Astrocyte of the spinal cord (primary cell): ENCODE data around the gene CHRD.

Source experiments
- DNase-seq: peaks from one replicate; pipeline ENCODE4 v3.0.0; 2011; ENCODE audit warnings: low read depth, low spot score
- H3K4me3 ChIP-seq: 2 replicates; pipeline ENCODE4 v1.5.1; 2011; ENCODE audit warnings: low read depth, mild to moderate bottlenecking, low read length, moderate library complexity
- in situ Hi-C: cut with HindIII; loops from 2 replicates; pipeline ENCODE4 v1.10.0; 2017; ENCODE audit warnings: low sequenced_read_pairs
- TF ChIP-seq, protein P1 (sequence below): IDR thresholded peaks from 2 replicates; pipeline ENCODE4 v1.5.1; 2012; ENCODE audit warnings: low read depth, mild to moderate bottlenecking, low read length, inconsistent platforms

CHRD gene

DNA sequence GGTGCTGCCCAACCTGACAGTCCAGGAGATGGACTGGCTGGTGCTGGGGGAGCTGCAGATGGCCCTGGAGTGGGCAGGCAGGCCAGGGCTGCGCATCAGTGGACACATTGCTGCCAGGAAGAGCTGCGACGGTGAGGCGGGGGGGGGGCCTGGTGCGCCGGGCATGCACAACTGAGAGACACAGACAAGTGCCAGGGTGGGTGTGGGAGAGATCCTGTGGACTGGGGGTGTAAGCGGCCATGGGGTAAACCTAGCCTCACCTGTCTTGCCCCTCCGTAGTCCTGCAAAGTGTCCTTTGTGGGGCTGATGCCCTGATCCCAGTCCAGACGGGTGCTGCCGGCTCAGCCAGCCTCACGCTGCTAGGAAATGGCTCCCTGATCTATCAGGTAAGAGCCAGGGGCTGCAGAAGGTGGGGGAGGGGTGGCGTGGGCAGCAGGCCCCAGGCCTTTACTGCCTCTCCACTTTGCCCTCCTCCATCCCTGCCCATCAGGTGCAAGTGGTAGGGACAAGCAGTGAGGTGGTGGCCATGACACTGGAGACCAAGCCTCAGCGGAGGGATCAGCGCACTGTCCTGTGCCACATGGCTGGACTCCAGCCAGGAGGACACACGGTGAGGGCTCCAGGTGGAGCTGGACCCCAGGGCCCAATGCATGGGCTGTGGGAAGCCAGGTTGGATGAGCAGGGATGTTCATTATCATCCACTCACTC is 3.3 kb downstream of the CHRD start:
- H3K4me3 ChIP-seq, result no peak overlapping the region
- TF ChIP-seq, protein P1, sequence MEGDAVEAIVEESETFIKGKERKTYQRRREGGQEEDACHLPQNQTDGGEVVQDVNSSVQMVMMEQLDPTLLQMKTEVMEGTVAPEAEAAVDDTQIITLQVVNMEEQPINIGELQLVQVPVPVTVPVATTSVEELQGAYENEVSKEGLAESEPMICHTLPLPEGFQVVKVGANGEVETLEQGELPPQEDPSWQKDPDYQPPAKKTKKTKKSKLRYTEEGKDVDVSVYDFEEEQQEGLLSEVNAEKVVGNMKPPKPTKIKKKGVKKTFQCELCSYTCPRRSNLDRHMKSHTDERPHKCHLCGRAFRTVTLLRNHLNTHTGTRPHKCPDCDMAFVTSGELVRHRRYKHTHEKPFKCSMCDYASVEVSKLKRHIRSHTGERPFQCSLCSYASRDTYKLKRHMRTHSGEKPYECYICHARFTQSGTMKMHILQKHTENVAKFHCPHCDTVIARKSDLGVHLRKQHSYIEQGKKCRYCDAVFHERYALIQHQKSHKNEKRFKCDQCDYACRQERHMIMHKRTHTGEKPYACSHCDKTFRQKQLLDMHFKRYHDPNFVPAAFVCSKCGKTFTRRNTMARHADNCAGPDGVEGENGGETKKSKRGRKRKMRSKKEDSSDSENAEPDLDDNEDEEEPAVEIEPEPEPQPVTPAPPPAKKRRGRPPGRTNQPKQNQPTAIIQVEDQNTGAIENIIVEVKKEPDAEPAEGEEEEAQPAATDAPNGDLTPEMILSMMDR, result no peak
- in situ Hi-C loops, result no loop called here
- DNase-seq, result no peak

DNA sequence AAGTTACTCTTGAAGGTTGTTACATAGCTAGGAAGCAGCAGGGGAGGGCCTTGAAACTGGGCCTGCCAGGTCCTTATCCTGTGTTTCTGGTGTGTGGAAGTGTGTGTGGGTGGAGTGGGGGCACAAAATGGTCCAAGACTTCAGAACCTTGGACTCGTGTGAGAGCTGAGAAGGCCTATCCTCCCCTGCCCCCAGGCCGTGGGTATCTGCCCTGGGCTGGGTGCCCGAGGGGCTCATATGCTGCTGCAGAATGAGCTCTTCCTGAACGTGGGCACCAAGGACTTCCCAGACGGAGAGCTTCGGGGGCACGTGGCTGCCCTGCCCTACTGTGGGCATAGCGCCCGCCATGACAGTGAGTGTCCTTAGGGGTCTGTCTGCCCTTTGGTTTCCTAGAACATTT is 4.5 kb downstream of the CHRD start:
- TF ChIP-seq, protein P1, result no peak
- no peak for DNase-seq
- no peak overlapping the region for H3K4me3 ChIP-seq
- in situ Hi-C loops, result no loop called here

DNA sequence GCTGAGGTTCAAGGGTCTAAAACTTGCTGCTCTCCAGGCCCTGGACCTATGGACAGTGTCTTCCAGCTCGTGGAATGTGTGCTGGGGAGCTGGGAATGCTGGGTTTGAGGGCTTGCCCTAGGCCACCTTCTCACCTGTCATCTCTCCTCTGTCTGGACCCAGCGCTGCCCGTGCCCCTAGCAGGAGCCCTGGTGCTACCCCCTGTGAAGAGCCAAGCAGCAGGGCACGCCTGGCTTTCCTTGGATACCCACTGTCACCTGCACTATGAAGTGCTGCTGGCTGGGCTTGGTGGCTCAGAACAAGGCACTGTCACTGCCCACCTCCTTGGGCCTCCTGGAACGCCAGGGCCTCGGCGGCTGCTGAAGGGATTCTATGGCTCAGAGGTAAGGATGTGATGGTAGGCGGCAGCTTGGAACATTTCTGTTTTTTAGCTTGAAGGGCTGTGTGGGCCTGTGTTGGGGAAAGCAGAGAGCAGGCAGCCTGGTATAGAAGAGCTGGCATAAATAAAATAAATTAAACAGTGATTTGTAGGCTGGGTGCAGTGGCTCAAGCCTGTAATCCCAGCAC is 5.1 kb downstream of the CHRD start:
- H3K4me3 ChIP-seq, result no peak overlapping the region
- DNase-seq, result no peak
- TF ChIP-seq, protein P1, result no peak
- in situ Hi-C loops, result no loop called here

DNA sequence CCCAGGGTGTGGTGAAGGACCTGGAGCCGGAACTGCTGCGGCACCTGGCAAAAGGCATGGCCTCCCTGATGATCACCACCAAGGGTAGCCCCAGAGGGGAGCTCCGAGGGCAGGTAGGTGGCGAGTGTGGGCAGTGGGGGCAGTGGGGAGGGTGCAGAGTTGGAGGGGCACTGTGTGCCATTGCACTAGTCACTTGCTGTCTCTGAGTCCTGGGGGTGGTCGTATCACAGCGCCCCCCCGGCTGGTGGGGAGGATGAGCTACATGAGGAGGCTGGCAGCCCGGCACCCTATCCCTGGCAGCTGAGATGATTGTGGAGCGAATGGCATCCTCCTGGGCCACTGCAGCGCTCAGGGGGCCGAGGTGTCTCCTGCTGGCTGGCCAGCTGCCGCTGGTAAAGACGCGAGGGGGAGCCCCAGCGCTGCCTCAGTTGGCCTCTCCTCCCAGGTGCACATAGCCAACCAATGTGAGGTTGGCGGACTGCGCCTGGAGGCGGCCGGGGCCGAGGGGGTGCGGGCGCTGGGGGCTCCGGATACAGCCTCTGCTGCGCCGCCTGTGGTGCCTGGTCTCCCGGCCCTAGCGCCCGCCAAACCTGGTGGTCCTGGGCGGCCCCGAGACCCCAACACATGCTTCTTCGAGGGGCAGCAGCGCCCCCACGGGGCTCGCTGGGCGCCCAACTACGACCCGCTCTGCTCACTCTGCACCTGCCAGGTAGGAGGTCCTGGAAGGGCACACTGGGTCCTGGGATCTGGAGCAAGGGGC is 6.4 kb downstream of the CHRD start:
- no peak for DNase-seq
- in situ Hi-C loops, result no loop called here
- TF ChIP-seq, protein P1, result no peak

DNA sequence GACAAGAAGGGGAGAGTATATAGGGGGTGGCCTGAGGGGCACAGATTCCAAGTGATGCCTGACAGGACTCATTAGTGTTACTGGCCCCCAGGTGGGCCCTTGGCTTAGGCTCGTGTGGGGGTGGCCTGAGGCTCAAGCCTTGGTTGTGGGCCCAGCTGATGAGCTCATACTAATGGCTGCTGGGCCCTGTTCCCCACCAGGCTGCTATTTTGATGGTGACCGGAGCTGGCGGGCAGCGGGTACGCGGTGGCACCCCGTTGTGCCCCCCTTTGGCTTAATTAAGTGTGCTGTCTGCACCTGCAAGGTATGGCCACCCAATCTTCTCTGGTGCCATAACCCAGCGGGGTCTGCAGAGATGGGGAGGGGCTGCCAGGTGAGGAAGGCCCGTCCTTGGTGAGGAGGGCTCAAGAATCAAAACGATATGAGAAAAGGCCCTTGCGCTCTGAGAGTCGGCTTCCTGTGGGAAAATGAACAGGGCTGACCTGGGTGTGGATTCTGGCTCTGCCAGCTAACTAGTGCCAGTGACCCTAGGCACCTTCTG is 7.4 kb downstream of the CHRD start:
- TF ChIP-seq, protein P1, result no peak

More for the DNA sequence above, 6.4 kb downstream of the CHRD start:
- no peak overlapping the region for H3K4me3 ChIP-seq

DNA sequence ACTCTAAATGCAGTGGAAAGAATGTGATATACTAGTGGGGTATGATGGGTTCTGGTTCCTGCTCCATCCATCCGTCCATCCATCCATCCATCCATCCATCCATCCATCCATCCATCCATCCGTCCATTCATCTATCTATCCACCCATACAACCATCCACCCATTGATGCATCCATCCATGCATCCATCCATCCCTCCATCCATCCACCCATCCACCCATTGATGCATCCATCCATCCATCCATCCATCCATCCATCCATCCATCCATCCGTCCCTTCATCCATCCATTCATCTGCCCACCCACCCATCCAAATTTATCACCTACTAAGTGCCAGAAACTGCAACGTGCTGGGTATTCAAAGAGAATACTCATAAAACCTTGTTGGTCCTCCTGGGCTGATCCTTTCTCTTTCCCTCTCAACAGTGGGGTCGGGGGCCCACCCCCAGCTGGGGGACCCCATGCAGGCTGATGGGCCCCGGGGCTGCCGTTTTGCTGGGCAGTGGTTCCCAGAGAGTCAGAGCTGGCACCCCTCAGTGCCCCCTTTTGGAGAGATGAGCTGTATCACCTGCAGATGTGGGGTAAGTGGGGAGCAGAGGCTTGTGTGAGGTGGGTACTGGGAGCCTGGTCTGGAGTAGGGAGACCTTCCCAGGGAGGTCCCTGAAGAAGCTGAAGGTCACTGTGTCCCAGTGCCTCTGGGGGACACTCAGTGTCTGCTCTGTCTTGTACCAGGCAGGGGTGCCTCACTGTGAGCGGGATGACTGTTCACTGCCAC is 8.5 kb downstream of the CHRD start:
- no peak for DNase-seq
- no peak overlapping the region for H3K4me3 ChIP-seq
- TF ChIP-seq, protein P1, result no peak
- in situ Hi-C loops, result no loop called here

More for the DNA sequence above, 7.4 kb downstream of the CHRD start:
- DNase-seq, result no peak
- in situ Hi-C loops, result no loop called here
- H3K4me3 ChIP-seq, result no peak overlapping the region
